G401 (cell line): ENCODE measurements around the gene RPTOR. TPM values are rescaled to one million over a fixed set of nuclear protein-coding genes. Genes with fewer than 3 reads are reported as not detected.

Experiments used
- DNase-seq: peaks from one replicate; pipeline ENCODE4 v3.0.0-alpha.2; 2015; ENCODE audit warnings: low spot score
- in situ Hi-C: cut with HindIII; loops from 2 replicates; pipeline ENCODE4 v1.10.0; 2016; ENCODE audit warnings: low sequenced_read_pairs, mixed read lengths
- total RNA-seq: library from RNA; depleted of rRNA; stranded (reverse); fragments of >200 nt; shearing (Covaris generic); gene quantifications from 2 replicates; pipeline ENCODE4 v1.2.3, GENCODE V29; 2014

Gene RPTOR
- total RNA-seq, 1 experiment from 2014 or later, result 27.7 TPM

- in situ Hi-C loops, result no loop called here
- DNase-seq, result no peak
Observed at GRCh38 chr17:80673152-80673920, 128.7 kb downstream of the RPTOR start.

- in situ Hi-C loops, result no loop called here
- DNase-seq, result no peak
Observed at GRCh38 chr17:80675438-80676095, 130.9 kb downstream of the RPTOR start.

GRCh38 chr17:80676096-80676466 lies 131.4 kb downstream of the RPTOR start:
- in situ Hi-C loops, result no loop called here

GRCh38 chr17:80676564-80676963 lies 131.9 kb downstream of the RPTOR start:
- in situ Hi-C loops, result no loop called here
- DNase-seq, result no peak

More at GRCh38 chr17:80676096-80676466, 131.4 kb downstream of the RPTOR start:
- no peak for DNase-seq

GRCh38 chr17:80677214-80677756 lies 132.6 kb downstream of the RPTOR start:
- in situ Hi-C loops, result no loop called here
- DNase-seq, result no peak

- no peak for DNase-seq
- in situ Hi-C loops, result no loop called here
Observed at GRCh38 chr17:80679816-80680215, 135.2 kb downstream of the RPTOR start.

GRCh38 chr17:80681215-80681614 lies 136.6 kb downstream of the RPTOR start:
- in situ Hi-C loops, result no loop called here
- DNase-seq, result no peak

- no peak for DNase-seq
- in situ Hi-C loops, result no loop called here
Observed at GRCh38 chr17:80682372-80682771, 137.7 kb downstream of the RPTOR start.

- in situ Hi-C loops, result no loop called here
- peak; percentile 31 for DNase-seq
Observed at GRCh38 chr17:80683625-80684104, 139.0 kb downstream of the RPTOR start.

GRCh38 chr17:80687839-80688238 lies 143.2 kb downstream of the RPTOR start:
- in situ Hi-C loops, result no loop called here
- no peak for DNase-seq

- no peak for DNase-seq
- in situ Hi-C loops, result no loop called here
Observed at GRCh38 chr17:80689129-80689619, 144.5 kb downstream of the RPTOR start.

GRCh38 chr17:80691784-80692183 lies 147.1 kb downstream of the RPTOR start:
- in situ Hi-C loops, result no loop called here

GRCh38 chr17:80692931-80693467 lies 148.4 kb downstream of the RPTOR start:
- peak; percentile 13 for DNase-seq
- in situ Hi-C loops, result no loop called here

More at GRCh38 chr17:80691784-80692183, 147.1 kb downstream of the RPTOR start:
- DNase-seq, result no peak

- in situ Hi-C loops, result no loop called here
- DNase-seq, result no peak
Observed at GRCh38 chr17:80693511-80693910, 148.9 kb downstream of the RPTOR start.

- DNase-seq, result no peak
- in situ Hi-C loops, result no loop called here
Observed at GRCh38 chr17:80694085-80694991, 149.7 kb downstream of the RPTOR start.

GRCh38 chr17:80694992-80695912 lies 150.6 kb downstream of the RPTOR start:
- DNase-seq, result no peak
- in situ Hi-C loops, result no loop called here

- peak; percentile 93 for DNase-seq
- in situ Hi-C loops, result no loop called here
Observed at GRCh38 chr17:80695979-80696378, 151.3 kb downstream of the RPTOR start.

- DNase-seq, result peak; percentile 43
- in situ Hi-C loops, result no loop called here
Observed at GRCh38 chr17:80696456-80696855, 151.8 kb downstream of the RPTOR start.
